HG03175 (cell line): ENCODE data around the gene ZBED3.

ENCODE experiments used
- ATAC-seq: cut with Tn5 transposase; IDR thresholded peaks from one replicate; pipeline ENCODE4 v1.9.1; 2021; ENCODE audit warnings: mild to moderate bottlenecking, moderate library complexity; ENCODE audit not compliant: unreplicated experiment

Gene ZBED3

DNA sequence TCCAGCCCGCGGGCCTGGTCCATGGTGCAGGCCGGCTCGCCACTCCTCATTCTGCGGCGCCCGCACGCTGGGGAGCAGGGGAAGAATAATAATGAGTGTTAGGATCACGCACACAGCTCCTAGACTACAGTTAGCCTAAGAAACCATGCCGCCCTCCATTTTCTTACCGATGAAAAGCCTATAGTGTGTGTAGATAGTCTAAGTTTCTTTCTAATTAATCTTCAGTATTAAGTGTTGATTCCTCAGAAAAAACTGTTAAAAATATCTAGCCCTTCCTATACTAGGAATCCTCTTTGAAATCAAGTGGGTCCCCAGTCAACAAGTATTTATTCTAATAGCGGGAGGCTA is 9.3 kb downstream of the ZBED3 start:
- peak; percentile 22 for ATAC-seq

- peak; percentile 86 for ATAC-seq
Measured at GRCh38 chr5:77076961-77077828, 9.9 kb downstream of the ZBED3 start.

GRCh38 chr5:77074745-77075144 is 12.3 kb downstream of the ZBED3 start:
- no peak for ATAC-seq

GRCh38 chr5:77073667-77074066 is 13.4 kb downstream of the ZBED3 start:
- ATAC-seq, result no peak

DNA sequence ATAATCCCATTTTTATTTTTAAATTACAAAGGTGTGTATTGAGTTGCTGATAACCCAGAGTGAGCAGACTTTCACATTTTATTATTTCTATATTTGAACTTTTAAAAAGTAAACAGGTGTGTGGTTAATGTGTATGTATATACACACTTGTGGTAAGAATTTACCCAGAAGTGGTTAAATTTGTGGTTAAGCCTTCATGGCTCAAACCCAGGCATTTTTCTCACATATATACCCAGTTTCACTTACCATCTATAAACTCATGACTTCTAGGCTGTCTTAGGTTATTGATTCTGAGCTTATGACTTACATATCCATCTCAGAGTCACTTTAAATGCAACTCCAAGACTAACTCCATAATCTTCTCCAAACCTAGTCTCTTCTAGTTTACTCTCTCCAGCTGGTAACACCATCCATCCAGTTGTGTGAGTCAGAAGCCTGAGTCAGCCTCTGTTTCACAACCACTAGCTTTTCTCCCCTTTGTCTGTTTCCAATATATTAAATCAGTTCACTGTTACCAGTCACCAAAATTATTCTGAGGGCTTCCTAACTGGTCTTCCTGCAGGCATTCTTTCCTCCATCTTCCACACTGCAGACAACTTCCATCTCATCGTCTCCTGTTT is 20.2 kb downstream of the ZBED3 start:
- peak; percentile 70 for ATAC-seq

GRCh38 chr5:77066184-77066583 is 20.9 kb downstream of the ZBED3 start:
- no peak for ATAC-seq

- ATAC-seq, result no peak
Measured at GRCh38 chr5:77065256-77065655, 21.8 kb downstream of the ZBED3 start.

DNA sequence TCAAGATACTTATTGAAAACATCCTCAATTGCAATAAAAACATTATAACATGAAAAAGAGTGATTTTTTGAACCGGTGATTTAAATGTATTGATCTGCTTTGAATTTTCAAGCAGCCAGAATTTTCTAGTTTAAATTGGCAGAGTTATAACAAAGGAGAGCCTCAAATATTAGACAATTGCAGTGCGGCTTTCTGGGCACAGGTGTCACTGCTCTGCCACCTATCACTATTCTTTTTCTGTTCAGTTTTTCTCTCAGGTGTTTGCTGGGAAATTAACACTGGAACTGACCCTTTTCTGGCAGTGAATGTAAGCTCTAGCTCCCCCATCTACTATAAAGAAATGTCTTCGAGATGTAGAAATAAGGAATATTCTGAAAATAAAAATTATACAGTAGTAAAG is 23.0 kb downstream of the ZBED3 start:
- no peak for ATAC-seq

DNA sequence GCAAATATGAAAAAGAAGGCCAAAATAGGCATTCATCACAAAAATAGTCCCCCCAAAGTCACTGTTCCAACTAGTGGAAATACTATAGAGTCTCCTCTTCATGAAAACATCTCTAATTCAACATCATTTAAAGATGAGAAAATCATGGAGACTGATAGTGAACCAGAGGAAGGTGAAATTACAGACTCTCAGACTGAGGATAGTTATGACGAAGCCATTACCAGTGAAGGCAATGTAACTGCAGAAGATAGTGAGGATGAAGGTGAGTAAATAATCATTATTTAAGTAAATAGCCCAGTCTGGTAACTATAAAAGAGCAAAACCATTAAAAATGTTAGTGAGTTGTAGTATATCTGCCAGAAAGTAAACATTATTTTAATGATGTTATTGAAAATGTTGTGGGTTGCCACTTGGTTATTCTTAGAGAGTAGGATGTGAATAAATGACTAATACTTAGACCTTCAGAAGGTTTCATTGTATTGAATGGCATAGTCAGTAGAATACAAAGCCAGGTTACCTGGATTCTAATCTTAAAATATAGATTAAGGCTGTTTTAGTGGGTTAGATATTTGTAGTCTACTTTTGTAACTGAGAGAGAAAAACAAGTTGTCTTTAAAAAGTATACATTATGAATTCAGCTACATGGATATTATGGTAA is 40.5 kb downstream of the ZBED3 start:
- no peak for ATAC-seq

DNA sequence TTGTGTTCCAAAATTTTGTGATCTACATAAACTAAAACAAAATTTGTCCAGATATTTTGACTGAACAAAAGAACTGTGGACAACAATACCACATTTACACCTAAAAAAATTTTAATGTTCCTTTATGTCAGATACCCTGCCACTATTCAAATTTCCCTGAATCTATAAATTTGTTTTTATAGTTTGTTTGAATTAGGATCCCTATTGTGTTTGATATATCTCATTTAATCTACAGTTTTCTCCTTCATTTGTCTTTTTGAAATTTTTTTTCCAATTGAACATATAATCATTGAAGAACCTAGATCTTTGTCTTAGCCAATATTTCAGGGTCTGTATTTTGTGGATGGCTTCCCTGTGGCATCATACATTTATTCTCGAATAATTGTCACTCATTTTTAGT is 51.1 kb downstream of the ZBED3 start:
- no peak for ATAC-seq

GRCh38 chr5:77033338-77033737 is 53.7 kb downstream of the ZBED3 start:
- no peak for ATAC-seq

DNA sequence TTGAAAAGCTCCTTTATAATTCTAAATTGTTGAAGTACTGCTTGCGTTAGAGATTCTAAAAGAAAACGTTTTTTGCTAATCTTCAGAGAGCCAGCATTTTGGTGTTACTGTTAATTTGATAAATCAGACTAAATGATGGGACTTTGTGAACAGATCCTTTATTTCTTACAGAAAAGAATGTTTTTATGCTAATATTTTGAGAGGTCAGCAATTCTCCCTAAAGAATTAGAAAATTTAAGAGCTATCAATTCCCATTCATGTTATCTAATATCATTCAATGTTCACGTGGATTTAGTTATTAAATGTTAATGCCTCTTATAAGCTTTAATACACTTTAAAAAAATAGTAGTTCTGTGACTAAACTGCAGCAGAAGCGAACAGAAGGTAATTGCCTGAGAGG is 54.5 kb downstream of the ZBED3 start:
- no peak for ATAC-seq

DNA sequence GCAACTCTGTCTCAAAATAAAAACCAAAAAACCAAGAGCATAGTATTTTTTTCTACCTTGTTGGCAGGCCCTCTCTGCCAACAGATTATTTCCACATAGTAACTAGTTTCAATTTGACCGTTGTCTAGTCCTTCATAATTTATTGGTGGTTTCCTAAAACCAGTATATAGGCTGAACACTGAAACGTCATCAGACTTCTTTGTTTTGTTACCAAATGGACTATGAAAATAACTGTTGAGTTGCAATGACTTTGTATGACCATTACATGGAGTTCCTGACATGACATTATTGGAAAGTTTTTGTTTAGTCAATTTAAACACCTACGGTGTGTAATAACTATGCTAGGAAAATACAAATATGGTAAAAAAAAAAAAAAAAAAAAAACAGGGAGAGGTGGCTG is 55.2 kb downstream of the ZBED3 start:
- ATAC-seq, result no peak

- ATAC-seq, result peak; percentile 99
Measured at GRCh38 chr5:77030097-77031071, 56.7 kb downstream of the ZBED3 start, which contains the start of gene AGGF1. Gene AGGF1 (plus strand): TSS chr5:77030404. CDS start chr5:77030767, 363 bp downstream.

- ATAC-seq, result no peak
Measured at GRCh38 chr5:77029376-77029885, 57.7 kb downstream of the ZBED3 start.

- no peak for ATAC-seq
Measured at GRCh38 chr5:77028631-77029375, 58.3 kb downstream of the ZBED3 start.

GRCh38 chr5:77024490-77024889 is 62.6 kb downstream of the ZBED3 start:
- no peak for ATAC-seq

DNA sequence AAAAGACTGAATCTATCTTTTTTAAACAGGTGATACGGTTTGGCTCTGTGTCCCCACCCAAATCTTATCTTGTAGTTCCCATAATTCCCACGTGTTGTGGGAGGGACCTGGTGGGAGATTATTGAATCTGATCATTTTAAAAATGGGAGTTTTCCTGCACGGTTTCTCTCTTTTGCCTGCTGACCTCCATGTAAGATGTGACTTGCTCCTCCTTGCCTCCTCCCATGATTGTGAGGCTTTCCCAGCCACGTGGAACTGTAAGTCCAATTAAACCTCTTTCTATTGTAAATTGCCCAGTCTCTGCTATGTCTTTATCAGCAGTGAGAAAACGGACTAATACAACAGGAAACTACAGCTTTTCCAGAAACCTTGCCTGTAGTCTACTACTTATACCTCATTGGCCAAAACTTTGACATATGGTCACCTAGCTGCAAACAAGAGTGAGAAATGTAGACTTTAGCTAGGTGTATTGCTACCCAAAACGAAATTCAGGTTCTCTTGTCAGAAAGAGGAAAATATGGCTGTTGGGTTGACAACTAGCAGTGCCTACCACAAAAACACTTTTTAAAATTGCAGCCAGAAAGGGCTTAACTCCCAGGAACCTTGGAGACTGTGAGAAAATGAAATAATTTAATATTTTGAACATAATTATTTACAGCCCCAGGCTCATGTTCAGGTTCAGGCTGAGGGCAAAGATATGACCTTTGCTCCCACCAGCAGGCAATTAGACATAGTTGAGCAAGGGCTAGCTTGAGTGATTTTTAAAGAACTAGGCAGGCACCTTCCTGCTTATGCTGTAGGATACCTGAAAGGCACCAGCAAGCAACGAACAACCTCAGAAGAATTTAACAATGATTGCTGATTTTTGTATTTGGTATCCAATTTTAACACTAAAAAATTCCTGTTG is 64.3 kb downstream of the ZBED3 start:
- no peak for ATAC-seq
